Nucleus accumbens (tissue), 56 donors: ENCODE results near the gene PTPRE.
A peak's percentile ranks its signal among the peaks of the same experiment; 100 is the strongest.

ENCODE experiments used
- DNase-seq, 56 donors: peaks; one replicate each; lab custom pipeline; 2025; lab: John Stamatoyannopoulos, UW

Gene PTPRE

GRCh38 chr10:128036746-128037543 is 130.0 kb downstream of the PTPRE start:
- DNase-seq, result no peak

GRCh38 chr10:128040096-128040495 is 133.2 kb downstream of the PTPRE start:
- DNase-seq, result no peak

- DNase-seq, result no peak
Measured at GRCh38 chr10:128040681-128041080, 133.8 kb downstream of the PTPRE start.

- DNase-seq, result no peak
Measured at GRCh38 chr10:128042131-128042610, 135.3 kb downstream of the PTPRE start.

DNA sequence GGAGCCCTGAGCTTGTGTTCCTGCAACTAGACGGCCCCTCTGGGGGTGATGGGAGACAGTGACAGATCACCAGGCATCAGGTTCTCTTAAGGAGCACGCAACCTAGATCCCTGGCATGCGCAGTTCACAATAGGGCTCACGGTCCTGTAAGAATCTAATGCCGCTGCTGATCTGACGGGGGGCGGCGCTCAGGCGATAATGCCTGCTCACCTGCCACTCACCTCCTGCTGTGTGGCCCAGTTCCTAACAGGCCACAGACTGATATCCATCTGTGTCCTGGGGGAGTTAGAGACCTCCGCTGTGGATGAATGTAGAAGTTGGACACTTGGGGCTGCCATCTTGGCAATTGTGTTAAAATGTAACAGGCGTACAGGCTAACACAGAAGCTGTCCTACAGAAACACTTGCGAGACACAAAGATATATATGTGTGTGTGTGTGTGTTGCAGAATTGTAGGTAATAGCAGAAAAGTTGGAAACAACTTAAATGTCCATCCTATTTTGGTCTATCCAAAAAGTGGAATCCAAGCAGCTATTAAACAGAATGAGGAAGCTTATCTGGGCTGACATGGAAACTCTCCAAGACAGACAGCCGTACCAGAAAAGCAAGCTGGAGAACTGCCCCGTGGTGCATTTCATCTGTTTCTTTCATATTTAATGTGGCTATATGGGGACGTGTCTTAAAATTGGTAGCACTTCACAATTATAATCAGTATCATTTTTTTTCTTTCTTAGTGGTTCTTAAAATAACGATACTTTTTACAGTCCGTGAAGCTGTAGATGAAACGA is 136.5 kb downstream of the PTPRE start:
- no peak for DNase-seq

DNA sequence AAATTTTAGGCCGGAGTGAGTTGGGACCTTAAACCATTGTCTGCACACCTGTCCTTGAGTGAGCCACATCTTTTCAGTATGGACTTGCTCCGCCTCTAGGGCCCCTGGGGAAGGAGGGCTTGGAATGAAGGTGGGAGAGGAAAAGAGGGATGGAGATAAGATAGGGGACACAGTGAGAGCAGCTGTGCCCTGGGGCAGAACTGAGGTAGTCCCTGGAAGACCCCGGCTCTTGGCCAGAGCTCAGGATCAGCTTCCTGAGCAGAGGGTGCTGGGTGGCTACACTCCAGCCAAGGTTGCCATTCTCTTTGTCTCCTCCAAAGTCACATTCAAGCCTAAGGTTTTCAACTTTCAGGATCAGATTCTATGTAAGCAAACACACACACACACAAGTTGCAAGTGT is 137.3 kb downstream of the PTPRE start:
- no peak for DNase-seq

DNA sequence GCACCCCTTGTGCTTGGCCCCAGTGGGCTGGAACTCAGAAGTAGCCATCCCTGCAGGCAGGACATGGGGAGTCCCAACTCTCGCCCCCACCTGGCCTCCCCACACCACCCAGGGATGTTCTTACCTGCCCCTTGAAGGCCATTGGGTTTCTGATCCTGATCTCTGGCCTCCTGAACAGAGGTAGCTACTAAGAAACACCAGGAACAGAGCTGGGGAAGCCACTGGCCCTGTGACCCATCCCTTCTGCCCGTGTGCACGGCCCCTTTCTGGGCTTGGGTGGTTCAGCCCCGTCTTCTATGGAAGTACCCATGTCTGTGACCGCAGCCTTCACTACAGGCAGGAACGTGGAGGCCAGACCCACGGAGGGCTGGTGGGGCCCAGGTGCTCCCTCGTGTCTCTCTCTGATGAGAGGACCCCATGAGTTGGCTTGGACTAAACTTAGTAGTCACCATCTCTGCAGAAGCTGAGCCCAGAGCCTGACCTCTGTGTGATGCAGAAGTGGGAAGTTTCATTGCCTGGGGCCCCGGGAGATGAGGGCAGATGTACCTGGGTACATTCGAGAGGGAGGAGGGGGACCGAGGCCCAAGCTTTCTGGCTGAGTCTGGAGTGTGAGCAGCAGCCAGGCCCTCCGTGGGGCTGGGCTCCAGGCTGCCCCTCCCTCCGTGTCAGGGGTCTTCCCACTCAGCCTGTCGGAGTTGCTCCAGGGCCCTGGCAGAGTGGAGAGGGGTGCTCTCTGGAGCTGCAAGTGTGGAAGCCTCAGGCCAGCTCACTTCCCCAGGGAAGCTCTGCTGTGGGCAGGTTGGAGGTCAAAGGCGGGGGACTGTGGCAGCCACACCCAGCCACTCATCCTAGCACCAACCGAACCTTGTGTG is 138.3 kb downstream of the PTPRE start:
- DNase-seq, result no peak

DNA sequence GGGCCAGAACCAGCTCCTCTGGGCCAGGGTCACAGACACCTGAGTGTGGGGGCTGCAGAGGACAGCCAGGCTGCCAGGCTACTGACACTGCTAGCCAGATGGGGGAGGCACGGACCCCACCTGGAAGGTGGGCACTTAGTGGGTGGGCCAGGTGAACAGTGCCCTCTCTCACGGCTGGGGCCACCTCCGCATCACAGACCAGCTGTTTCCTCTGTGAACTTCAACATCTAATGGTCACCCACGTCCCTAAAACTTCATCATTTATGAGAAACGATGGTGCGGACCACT is 138.9 kb downstream of the PTPRE start:
- no peak for DNase-seq

- no peak for DNase-seq
Measured at GRCh38 chr10:128046156-128046952, 139.5 kb downstream of the PTPRE start.

- no peak for DNase-seq
Measured at GRCh38 chr10:128046953-128047290, 140.0 kb downstream of the PTPRE start.

DNA sequence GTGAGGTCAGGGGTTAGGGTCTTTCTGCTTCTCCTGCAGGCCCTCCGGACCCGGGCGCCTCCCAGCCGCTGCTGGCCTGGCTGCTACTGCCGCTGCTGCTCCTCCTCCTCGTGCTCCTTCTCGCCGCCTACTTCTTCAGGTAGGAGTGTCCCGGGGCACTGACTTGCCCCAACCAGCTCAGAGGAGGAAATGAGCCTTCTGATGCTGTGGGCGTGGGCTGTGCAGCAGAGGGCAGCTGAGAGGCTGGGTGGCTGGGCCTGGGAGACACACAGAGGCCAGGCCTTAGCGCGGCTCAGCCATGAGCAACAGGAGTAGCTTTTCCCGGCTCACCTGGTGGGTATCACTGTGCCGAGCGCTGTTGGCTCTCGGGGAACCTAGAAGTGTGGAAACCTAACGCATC is 140.4 kb downstream of the PTPRE start:
- DNase-seq, result peak in 12 of 56 donors; percentile 9 to 47 (median 24)

- DNase-seq, result no peak
Measured at GRCh38 chr10:128047991-128048818, 141.3 kb downstream of the PTPRE start.

- DNase-seq, result no peak
Measured at GRCh38 chr10:128048819-128049210, 141.9 kb downstream of the PTPRE start.

DNA sequence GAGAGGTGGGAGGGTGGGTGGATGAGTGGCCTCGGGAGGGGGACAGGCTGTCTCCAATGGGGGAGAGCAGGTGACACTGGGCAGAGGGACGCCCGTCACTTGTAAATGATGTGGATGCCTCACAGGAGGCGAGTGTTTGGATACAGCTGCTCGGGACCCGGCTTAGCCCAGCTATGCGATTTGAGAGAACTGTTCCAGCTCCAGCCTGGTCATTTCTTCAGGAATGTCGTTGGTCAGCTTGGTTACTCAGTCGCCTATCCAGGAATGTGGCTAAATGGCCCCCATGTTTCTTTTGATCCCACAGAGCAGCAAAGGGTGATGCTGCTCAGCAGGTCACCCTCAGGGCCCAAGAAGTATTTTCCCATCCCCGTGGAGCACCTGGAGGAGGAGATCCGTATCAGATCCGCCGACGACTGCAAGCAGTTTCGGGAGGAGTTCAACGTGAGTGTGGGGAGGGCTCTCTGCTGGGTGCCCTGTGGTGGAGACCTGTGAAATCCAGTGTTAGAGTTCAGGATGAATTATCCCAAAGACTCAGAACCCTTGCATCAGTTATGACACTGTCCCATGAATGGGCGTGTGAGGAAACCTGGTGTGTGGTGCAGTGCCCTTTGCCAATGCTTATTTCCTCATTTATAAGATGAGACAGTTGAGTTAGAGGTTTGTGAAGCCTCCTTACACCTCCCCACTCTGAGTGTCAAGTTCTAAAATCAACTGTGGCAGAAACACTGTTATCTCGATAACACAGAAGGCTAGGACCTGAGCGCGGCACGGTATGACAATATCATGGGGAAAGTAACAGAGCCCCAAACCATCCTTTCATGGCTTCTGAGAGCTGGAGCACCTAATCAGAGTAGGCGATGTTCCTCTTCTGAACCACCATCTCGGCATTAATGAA is 142.6 kb downstream of the PTPRE start:
- no peak for DNase-seq

GRCh38 chr10:128050121-128050516 is 143.2 kb downstream of the PTPRE start:
- DNase-seq, result no peak

DNA sequence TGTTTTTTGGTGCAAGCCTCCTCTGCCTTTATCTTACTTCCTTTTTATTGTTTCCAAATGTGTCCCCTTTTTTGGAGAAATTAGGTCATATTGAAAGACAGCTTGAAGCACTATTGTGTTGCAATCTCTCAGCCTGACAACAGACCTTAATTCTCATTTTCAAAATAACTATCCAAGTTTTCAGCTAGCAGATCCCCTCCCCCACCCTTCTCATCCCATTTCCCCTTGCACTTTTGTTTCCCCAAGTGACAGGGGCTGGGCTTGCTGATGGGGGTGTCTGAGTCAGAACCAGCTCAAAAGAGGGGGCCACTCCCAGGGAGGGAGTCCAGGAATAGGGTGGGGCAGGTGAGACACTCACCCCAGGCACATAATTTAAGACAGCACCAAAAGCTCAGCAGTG is 144.0 kb downstream of the PTPRE start:
- peak in 1 of 56 donors; percentile 20 for DNase-seq

DNA sequence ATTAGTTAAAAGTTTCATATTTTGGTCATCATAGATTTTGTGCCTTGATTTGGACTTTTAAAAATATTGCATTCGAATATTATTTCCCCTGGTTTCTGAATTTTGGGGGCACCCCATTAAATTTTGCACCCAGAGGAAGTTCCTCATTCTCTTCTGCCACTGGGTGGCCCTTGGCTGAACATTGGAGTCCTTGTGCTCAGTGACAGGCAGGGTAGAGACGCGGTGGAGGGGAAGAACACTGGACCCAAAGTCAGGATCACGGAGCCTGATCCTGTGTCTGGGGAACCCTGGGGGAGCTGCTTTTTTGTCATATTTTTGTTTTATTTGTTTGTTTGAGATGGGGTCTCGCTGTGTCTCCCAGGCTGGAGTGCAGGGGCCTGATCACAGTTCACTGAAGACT is 144.6 kb downstream of the PTPRE start:
- no peak for DNase-seq

GRCh38 chr10:128052696-128053095 is 145.8 kb downstream of the PTPRE start:
- no peak for DNase-seq
